Thoracic aorta (tissue), 2 donors: ENCODE data around the gene CHRNE. TPM values are rescaled to one million over a fixed set of nuclear protein-coding genes. Genes with fewer than 3 reads are reported as not detected.

ENCODE experiments used
- ATAC-seq: fragments of 150-250 bp; one replicate; pipeline ENCODE4 v1.8.0; 2017; ENCODE audit warnings: low read depth; ENCODE audit not compliant: insufficient number of reproducible peaks, low FRiP score
- DNase-seq: peaks from one replicate; pipeline ENCODE4 v3.0.0-alpha.2; 2020; ENCODE audit warnings: low spot score
- H3K27ac ChIP-seq, 2 donors: fragments of 200-600 bp; sonication (generic); 1 replicate in 1 of 2; 2 replicates in 1 of 2; pipeline ENCODE4 v1.5.1; 2016; ENCODE audit warnings: mild to moderate bottlenecking in 2 of 2, moderate library complexity in 2 of 2
- H3K27me3 ChIP-seq: fragments of 200-600 bp; sonication (generic); replicated peaks from 2 replicates; pipeline ENCODE4 v1.6.0; 2016; ENCODE audit warnings: mild to moderate bottlenecking; ENCODE audit not compliant: insufficient read depth
- H3K36me3 ChIP-seq: fragments of 200-600 bp; sonication (generic); one replicate; pipeline ENCODE4 v1.5.1; 2016
- H3K4me1 ChIP-seq, 2 donors: fragments of 200-600 bp; sonication (generic); 1 replicate in 1 of 2; 2 replicates in 1 of 2; pipeline versions ENCODE4 v1.5.1 to v1.6.0; 2016; ENCODE audit warnings: low read depth in 2 of 2, mild to moderate bottlenecking in 1 of 2; ENCODE audit not compliant: control insufficient read depth in 1 of 2
- H3K4me3 ChIP-seq: fragments of 200-600 bp; sonication (generic); 2 replicates; pipeline ENCODE4 v1.5.1; 2016; ENCODE audit warnings: mild to moderate bottlenecking
- H3K9me3 ChIP-seq: fragments of 200-600 bp; sonication (generic); 2 replicates; pipeline ENCODE4 v1.5.1; 2016
- CTCF ChIP-seq: fragments of 200-600 bp; sonication (generic); IDR thresholded peaks from one replicate; pipeline ENCODE4 v1.5.1; 2019; ENCODE audit warnings: antibody characterized with exemption
- total RNA-seq, 2 donors: library from RNA; depleted of rRNA; stranded (reverse); fragments of >200 nt; gene quantifications; one replicate each; pipeline versions ENCODE4 v1.1.0 to v1.2.3, GENCODE V29; 2016

CHRNE gene
- total RNA-seq, 2 donors from 2014 or later, result 4.1 TPM; not detected in 1

DNA sequence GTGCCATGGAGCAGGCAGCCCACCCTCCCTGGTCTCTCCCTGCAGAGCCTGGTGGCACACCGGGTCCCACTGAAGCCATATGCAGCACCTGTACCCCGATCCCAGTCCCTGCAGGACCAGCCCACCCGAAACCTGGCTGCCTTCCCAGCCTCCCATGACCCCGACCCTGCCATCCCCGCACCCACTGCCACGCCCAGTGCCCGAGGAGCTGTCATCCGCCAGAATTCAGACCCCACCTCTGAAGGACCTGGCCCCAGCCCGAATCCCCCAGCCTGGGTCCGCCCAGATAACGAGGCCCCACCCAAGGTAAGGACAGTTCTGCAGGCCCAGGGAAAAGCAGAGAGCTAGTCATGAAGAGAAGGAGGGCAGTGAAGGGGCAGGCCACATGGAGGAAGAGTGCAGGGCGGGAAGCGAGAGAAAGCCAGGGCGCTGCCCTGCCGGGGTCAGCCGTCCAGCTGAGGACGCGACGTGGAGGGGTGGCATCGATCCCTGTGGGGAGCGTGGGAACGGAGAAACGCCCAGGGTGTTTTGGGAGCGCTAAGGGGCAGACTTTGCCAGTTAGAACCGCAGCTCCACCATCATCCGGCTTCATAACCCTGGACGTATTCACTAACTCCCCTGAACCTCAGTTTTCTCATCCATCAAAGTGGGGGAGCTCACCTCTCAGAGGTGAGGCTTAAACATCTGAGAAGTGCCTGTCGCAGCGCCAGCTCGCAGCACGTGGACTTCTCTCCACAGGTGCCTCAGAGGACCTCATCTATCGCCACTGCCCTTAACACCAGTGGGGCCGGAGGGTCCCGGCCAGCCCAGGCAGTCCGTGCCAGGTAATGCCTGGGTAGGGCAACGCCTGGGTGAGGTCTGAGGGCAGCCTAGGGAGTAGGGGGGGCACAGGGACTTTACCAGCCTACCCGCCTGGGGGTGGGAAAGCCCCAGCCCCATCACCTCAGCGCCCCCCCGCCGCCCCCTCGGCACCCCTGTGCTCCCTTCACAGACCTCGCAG is 11.2 kb downstream of the CHRNE start:
- no peaks in the 10 kb centered on the region for H3K9me3 ChIP-seq
- H3K4me1 ChIP-seq, result no peaks in the 10 kb centered on the region
- peaks cover 68% of the 10 kb centered on the region for H3K36me3 ChIP-seq
- H3K27me3 ChIP-seq, result no peaks in the 10 kb centered on the region
- H3K27ac ChIP-seq, result no peak overlapping the region
- DNase-seq (no peak), ATAC-seq (no peak)
- H3K4me3 ChIP-seq, result no peak overlapping the region
- TF ChIP-seq CTCF, result no peak

DNA sequence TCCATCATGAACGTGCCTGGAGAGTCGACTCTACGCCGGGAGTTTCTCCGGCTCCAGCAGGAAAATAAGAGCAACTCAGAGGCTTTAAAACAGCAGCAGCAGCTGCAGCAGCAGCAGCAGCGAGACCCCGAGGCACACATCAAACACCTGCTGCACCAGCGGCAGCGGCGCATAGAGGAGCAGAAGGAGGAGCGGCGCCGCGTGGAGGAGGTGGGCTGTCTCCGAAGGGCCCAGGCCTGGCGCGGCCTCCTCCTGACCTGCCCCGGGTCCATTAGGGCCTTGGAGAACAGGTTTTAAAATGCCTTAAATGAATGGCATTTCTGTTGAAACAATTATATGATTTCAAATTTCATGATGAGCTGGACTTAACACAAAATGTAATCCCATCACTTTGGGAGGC is 15.3 kb downstream of the CHRNE start:
- Histone ChIP-seq H3K36me3 (peaks cover 56% of the 10 kb centered on the region), H3K27me3 (no peaks in the 10 kb centered on the region), H3K4me3 (no peak overlapping the region), H3K9me3 (no peaks in the 10 kb centered on the region), H3K4me1 (no peaks in the 10 kb centered on the region), H3K27ac (no peak overlapping the region)
- TF ChIP-seq CTCF, result no peak
- no peak for DNase-seq
- ATAC-seq, result no peak

GRCh38 chr17:4886830-4887229 is 16.1 kb downstream of the CHRNE start:
- H3K36me3 ChIP-seq, result peaks cover 50% of the 10 kb centered on the region
- no peak for ATAC-seq

DNA sequence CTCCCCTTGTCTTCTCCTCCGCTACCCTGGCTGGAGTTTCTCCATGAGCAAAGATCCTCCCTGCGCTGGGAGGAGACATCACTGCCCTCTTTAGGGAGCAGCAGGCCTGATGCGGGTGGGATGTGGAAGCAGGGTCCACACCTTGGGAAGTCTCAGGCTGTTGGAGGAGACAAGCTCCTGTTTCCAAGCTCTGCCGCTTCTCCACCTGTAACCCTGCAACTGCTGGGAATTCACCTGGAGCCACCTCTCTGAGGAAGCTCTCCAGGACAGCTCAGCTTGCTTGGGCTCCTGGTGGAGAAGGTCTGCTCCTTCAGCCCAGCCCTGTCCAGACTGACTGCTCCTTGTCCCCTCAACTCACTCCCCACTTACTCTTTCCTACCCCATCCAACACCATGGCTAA is 18.4 kb downstream of the CHRNE start:
- Histone ChIP-seq H3K4me1 (no peaks in the 10 kb centered on the region), H3K4me3 (no peak overlapping the region), H3K27me3 (no peaks in the 10 kb centered on the region), H3K9me3 (no peaks in the 10 kb centered on the region), H3K27ac (no peak overlapping the region), H3K36me3 (peaks cover 29% of the 10 kb centered on the region)
- no peak for ATAC-seq
- no peak for DNase-seq
- TF ChIP-seq CTCF, result no peak

More at GRCh38 chr17:4886830-4887229, 16.1 kb downstream of the CHRNE start:
- TF ChIP-seq CTCF, result no peak
- no peak for DNase-seq
- Histone ChIP-seq H3K4me1 (no peaks in the 10 kb centered on the region), H3K9me3 (no peaks in the 10 kb centered on the region), H3K27me3 (no peaks in the 10 kb centered on the region), H3K4me3 (no peak overlapping the region), H3K27ac (no peak overlapping the region)

GRCh38 chr17:4881761-4882555 is 20.9 kb downstream of the CHRNE start:
- ATAC-seq (no peak), DNase-seq (no peak)
- Histone ChIP-seq H3K4me1 (no peaks in the 10 kb centered on the region), H3K9me3 (no peaks in the 10 kb centered on the region), H3K27ac (no peak overlapping the region), H3K36me3 (peaks cover 30% of the 10 kb centered on the region), H3K4me3 (no peak overlapping the region), H3K27me3 (no peaks in the 10 kb centered on the region)
- TF ChIP-seq CTCF, result peak; percentile 54
